Activated CD4-positive, alpha-beta T cell treated with anti-CD3 and anti-CD28 coated beads for 4 hours (primary cell): ENCODE measurements around the gene CSK.
"Not testable (repeated sequence)": the region's sequence is repeated elsewhere in the genome, so short reads cannot be mapped to it uniquely, and the experiment has no call there.

Experiments used
- DNase-seq, 2 donors: peaks; one replicate each; pipeline ENCODE4 v3.0.0-alpha.2; 2020

Gene CSK

DNA sequence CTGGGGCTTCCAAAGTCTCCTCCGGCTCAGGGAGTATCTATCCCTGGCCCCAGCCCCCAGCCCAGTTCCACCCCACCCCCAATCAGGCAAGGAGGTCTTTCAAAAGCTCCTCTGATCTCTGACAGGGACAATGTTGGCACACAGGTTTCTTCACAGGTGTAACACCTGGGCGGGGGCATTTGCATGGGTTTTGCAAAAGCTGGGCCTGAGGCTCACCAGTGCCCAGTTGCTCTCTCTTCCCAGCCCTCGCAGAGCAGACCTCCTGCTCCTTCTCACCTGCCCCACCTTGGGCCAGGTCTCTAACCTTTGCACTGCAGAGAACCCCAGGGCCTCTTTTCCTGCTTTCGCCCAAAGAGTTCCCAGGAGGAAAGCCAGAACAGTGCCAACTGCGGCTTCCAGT, 8.6 kb upstream of the CSK start:
- DNase-seq = no peak

DNA sequence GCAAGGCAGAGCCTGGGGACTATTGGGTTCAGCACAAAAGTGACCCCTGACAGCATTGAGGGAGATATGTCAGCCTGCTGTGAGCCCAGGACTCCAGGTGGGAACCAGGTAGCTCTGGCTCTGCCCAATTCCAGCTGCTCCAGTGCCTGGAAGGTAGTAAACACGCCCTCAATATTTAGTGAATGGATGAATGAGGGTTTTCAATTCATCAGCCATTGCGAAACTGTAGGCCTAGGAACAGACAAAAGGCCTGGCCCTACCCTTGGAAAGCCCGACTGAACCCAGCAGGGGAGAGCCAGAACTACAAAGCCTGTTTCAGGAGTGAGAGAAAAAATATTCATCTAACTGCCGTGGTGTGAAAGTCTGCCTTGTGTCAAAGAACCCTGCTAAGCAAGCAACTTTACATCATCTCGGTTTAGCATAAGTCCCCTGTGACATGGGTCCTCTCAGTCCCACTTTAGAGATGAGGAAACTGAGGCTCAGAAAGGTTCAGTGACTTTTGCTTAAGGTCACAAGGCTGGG, 8.1 kb upstream of the CSK start:
- no peak for DNase-seq

GRCh38 chr15:74775132-74775562, 6.7 kb upstream of the CSK start:
- no peak for DNase-seq

GRCh38 chr15:74775894-74776293, 6.0 kb upstream of the CSK start:
- DNase-seq = no peak

- DNase-seq = peak; percentile 48 to 53
These were observed 4.8 kb upstream of the CSK start for GRCh38 chr15:74776821-74777768.

GRCh38 chr15:74777769-74778598, 3.9 kb upstream of the CSK start:
- no peak for DNase-seq

DNA sequence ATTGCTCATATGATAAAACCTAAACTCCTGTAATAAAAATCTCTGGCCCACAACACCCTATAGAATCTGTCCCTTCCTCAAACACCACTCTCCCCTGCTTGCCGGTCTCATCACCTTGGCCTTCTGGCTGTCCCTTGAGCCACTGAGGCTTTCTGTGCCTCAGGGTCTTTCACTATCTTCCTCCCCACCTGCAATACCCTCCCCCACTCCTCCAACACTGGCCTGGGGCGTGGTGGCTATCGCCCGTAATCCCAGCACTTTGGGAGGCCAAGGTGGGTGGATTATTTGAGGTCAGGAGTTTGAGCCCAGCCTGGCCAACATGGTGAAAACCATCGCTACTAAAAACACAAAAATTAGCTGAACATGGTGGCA, 3.3 kb upstream of the CSK start:
- no peak for DNase-seq

DNA sequence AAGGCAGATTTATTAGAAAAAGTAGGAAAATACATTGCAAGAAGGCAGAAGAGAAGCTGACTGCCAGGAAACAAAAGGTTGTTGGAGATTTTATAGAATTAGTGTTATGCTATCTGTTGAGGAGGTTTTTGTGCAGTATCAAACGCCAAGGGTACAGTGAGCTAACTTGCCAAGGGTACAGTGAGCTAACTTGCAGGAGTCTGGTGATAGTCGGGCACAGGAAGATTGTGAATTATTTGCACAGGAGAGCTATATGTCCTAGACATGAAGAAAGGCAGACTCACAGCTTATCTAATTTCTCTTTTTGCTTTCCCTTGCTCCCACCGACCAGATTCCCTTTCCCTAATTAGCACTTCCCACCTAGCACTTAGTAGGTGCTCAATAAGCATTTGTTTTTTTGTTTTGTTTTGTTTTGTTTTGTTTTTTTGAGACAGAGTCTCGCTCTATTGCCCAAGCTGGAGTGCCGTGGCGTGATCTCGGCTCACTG, 2.7 kb upstream of the CSK start:
- no peak for DNase-seq

DNA sequence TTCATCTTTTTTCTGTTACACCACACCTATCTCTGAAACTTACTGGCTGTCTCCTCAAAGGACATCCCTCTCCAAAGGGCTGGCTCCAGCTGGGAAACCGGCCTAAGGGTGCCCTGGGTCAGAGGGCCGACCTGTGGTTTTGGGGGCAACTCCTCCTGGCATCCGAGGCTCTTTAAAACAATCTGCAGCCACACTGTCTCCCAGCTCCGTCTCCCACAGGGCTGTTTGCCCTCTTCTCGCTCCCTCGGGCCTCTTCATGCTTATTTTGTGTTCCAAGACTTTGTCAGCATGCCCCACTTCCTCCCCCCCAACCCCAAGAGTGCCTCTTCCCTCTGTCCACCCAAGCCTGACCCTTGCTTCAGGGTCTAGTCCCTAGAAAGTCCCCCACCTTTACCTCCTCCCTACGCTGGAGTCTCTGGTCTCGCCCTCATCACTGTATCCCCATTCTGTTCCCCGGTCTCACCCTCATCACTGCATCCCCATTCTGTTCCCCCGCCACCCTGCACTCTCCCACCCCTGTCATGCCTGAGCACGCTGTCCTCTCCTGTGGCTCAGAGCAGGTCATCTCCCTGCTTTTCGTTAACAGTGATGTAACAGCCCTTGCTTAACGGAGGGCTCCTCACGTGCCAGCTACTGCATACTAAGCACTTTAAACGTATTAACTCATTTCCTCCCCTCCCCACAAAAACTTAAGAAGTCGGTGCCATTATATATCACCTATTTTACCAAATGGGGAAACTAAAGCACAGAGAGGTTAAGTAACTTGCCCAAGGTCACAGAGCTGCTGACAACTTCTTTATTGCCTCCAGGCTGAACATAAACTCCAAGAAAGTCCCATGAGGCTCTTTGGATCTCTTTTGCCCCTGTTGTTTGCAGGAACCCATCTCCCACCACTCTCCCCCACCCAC, 1.1 kb upstream of the CSK start:
- peak; percentile 45 to 55 for DNase-seq

DNA sequence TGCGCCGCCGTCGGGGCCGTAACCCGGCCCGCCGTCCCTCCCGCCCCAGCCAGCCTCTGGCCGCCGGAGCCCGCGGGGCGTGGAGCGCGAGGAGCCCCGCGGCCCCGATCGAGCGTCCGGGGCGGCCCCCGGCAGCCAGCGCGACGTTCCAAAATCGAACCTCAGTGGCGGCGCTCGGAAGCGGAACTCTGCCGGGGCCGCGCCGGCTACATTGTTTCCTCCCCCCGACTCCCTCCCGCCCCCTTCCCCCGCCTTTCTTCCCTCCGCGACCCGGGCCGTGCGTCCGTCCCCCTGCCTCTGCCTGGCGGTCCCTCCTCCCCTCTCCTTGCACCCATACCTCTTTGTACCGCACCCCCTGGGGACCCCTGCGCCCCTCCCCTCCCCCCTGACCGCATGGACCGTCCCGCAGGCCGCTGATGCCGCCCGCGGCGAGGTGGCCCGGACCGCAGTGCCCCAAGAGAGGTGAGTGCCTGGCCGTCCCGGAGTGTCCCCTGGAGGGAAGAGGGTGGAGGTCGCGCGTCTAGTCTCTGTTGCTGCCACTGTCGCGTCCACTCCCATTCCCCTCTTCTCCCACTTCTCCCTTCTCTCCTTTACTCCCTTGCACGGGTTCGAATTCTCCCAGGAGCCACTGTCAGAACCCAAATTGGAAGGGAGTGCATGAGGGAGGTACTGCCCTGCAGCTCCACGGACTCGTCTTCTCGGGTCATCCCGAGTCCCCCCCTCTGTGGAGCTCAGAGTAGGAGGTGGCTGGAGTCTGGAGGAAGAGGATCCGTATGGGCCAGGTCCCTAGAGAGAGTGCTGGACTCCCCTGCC, 585 bp downstream of the CSK start:
- DNase-seq = peak; percentile 58 to 64

DNA sequence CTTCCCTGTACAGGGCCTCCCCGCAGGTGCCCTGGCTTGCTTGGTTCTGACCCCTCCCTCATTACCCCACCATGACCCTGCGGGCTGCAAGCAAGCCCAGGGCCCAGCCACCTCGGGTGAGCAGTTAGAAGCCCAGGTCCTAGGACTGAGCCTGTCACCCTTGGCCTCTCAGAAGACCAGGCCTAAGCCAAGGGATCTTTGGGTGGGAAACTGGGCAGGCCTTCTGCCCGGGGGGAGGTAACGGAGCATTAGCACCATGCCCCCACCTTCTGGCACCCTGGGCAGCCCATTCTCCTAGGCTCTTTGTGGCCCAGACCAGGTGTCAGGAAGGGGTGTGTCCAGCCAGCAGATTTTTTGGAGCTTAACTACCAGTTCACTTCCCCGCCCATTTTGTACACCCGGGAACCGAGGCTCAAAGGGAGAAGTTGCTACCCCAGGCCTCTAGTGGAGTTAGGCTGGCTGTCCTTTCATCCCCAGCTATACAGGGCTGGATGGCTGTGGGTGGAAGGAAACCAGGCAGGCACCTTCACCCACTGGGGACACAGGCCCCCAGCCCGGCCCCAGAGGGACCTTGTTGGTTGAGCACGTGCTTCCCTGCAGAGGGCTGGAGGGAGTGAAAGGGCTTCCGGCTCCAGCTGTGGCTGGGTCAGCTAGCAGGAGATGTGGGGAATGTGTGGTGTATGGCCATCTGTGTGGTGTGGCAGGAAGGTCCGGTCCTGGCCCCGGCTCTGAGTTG, 1.4 kb downstream of the CSK start:
- DNase-seq = no peak

- no peak for DNase-seq
These were observed 1.9 kb downstream of the CSK start for GRCh38 chr15:74783808-74784175.

GRCh38 chr15:74784426-74785193, 2.7 kb downstream of the CSK start:
- no peak for DNase-seq

- DNase-seq = no peak
These were observed 3.5 kb downstream of the CSK start for GRCh38 chr15:74785194-74786032.

DNA sequence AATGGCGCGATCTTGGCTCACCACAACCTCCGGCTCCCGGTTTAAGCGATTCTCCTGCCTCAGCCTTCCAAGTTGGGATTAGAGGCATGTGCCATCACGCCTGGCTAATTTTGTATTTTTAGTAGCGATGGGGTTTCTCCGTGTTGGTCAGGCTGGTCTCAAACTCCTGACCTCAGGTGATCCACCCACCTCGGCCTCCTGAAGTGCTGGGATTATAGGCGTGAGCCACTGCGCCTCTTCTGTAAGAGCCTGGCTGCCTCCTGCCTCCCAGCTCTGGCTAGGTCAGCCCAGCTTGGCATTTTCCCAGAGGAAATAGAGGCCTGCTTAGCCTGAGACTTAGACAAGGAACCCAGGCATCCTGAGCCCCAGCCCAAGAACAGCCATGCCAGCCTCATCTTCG, 4.2 kb downstream of the CSK start:
- DNase-seq = not testable (repeated sequence)

- DNase-seq = no peak
These were observed 4.8 kb downstream of the CSK start for GRCh38 chr15:74786551-74787165.

GRCh38 chr15:74787251-74788041, 5.6 kb downstream of the CSK start:
- peak; percentile 82 to 86 for DNase-seq
